22Rv1 (cell line): ENCODE measurements around the gene STIM1.

ENCODE experiments used
- H3K27ac ChIP-seq: fragments of 450-650 bp; 2 replicates; pipeline ENCODE4 v1.5.1; 2017
- CTCF ChIP-seq: fragments of 450-650 bp; IDR thresholded peaks from 2 replicates; pipeline ENCODE4 v1.5.1; 2017; ENCODE audit warnings: mild to moderate bottlenecking
- ZFX ChIP-seq: fragments of 450-650 bp; IDR thresholded peaks from 2 replicates; pipeline ENCODE4 v1.6.1; 2017; ENCODE audit warnings: antibody characterized with exemption, borderline replicate concordance

The STIM1 gene

GRCh38 chr11:4094348-4095291 is 239.2 kb downstream of the STIM1 start, which contains the start of gene RRM1:
Gene RRM1, plus strand, starts transcription at chr11:4094799. Its CDS starts 214 bp downstream, at chr11:4095013.
- H3K27ac ChIP-seq = peak within 1 kb of the TSS; percentile 93
- TF ChIP-seq ZFX (no peak), CTCF (no peak)

- H3K27ac ChIP-seq = peak overlapping the region; percentile 93
- TF ChIP-seq ZFX (no peak), CTCF (no peak)
These were observed 240.2 kb downstream of the STIM1 start for GRCh38 chr11:4095509-4096230.

GRCh38 chr11:4098026-4098621 is 242.7 kb downstream of the STIM1 start:
- TF ChIP-seq ZFX (no peak), CTCF (no peak)

DNA sequence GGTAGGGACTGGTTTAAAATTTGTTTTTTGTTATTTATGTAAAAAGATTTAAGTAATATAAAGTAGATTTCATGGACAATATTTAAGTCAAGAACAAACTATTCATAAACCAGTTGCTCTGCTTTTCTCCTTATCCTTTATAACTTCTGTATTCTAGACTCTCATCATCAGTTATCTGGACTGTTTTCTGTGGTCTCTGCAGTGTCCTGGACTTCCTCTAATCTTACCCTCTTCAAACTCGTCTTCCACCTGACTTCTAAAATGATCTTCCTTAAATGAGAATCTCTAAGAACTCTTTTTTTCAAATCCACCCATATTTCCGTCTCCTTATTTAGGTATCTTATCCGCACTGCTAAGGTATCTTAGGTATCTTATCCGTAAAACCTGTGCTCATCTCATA is 247.2 kb downstream of the STIM1 start:
- H3K27ac ChIP-seq = no peak overlapping the region
- TF ChIP-seq ZFX (no peak), CTCF (no peak)

More at GRCh38 chr11:4098026-4098621, 242.7 kb downstream of the STIM1 start:
- H3K27ac ChIP-seq = no peak overlapping the region

- H3K27ac ChIP-seq = no peak overlapping the region
- TF ChIP-seq CTCF (no peak), ZFX (no peak)
These were observed 247.8 kb downstream of the STIM1 start for GRCh38 chr11:4103269-4103668.

DNA sequence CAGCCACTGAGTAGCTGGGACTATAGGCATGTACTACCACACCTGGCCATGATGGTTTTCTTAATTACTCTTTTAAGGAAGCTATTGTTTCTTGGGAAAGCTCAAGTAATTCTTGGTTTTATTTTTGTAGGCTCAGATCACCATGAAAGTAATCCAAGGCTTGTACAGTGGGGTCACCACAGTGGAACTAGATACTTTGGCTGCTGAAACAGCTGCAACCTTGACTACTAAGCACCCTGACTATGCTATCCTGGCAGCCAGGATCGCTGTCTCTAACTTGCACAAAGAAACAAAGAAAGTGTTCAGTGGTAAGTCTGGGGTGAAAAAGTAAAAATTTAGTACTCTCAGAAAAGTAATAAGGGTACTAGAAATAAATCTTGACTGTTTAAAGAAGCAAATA is 250.5 kb downstream of the STIM1 start:
- H3K27ac ChIP-seq = no peak overlapping the region
- no peak for TF ChIP-seq CTCF
- no peak for TF ChIP-seq ZFX
